NCI-H446 treated with DMSO at 0.1 percent for 48 hours (cell line): ENCODE results near the gene PARS2.
A peak's percentile ranks its signal among the peaks of the same experiment; 100 is the strongest.

Experiments used
- DNase-seq: peaks from one replicate; lab custom pipeline; 2025; lab: John Stamatoyannopoulos, UW

PARS2 gene

GRCh38 chr1:54774820-54775498, 10.6 kb upstream of the PARS2 start:
- DNase-seq = peak; percentile 4

DNA sequence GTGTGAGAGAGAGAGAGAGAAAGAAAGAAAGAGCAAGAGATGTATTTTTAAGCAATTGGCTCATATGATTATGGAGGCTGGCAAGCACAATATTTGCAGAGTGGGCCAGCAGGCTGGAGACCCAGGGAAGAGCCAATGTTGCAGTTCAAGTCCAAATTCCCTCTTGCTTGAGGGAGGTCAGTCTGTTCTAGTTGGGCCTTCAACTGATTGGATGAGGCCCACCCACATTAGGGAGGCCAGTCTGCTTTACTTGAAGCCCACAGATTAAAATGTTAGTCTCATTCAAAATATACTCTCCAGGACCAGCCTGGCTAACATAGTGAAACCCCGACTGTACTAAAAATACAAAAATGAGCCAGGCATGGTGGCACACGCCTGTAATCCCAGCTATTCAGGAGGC, 8.6 kb upstream of the PARS2 start:
- no peak for DNase-seq

GRCh38 chr1:54768093-54768492, 3.8 kb upstream of the PARS2 start:
- DNase-seq = no peak

DNA sequence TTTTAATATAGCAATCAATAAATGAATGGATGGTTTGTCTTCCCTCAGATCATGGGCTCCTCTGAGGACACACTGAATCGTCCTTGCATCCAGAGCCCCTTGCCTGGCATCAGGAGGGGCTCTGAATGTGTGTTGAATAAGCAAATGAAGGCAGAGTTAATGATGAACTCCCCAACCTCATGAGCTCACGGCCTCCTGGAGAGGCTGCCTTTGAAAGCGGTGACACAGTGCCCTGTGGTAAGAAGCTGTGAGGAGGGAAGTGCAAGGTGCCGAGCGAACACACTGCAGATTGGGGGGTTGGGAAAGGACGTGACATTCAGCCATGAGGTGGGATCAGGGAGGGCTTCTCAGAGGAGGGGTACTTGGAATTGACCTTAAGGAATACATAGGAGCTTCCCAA, 3.2 kb upstream of the PARS2 start:
- no peak for DNase-seq

DNA sequence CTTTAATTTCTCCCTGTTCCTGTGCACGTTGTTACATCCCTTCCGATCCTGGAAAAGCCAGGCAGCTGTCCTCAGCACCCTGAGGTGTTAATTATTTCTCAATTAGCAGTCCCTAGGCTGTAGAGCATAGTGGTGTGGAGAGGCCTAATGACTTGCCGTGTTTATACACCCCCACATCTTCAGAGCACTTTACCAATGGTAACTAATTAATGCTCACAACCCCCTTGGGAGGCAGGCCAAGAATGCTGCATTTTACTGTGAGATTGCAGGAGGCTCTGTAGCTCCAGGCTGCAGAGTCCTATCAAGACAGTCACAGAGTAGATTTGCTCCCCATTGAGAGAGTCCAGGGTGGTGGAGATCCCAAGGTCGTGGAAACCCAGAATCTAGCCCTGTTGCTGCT, 2.4 kb upstream of the PARS2 start:
- no peak for DNase-seq

DNA sequence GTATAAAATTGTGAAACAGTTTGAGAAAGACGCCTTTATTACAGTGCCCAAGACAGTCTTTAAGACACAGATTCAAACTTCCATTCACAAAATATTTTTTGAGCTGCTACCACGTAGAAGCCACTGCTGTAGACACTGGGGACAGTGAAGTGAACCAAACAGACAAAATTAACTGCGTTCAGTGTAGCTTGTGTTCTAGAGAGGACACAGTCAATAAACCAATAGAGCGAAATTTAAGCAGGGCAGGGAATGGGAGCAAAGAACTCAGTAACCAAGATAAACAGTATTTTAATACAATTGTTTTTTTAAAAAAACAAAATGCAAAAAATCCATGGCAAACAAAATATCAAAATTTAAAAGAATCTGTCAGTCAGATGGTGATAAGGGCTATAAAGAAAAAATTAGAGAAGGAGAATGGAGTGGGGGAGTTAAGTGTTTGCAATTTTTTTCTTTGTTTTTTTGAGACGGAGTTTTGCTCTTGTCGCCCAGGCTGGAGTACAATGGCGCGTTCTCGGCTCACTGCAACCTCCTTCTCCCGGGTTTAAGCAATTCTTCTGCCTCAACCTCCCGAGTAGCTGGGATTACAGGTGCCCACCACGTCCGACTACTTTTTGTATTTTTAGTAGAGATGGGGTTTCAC, 719 bp upstream of the PARS2 start:
- DNase-seq = no peak

DNA sequence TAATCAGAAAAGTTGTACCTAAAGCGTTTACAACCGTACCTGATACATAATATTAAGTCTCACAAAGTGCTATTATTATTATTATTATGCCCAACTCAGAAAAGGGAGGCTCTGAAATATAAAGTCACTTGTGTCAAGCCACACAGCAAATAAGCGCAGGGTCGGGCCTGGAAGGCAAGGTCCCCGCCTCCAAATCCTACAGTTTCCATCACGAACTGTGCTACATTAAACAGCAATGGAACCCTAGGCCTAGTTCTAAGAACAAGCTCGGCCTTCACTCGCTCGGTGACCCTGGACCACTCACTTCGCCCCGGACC, 549 bp downstream of the PARS2 start:
- no peak for DNase-seq

- DNase-seq = no peak
Measured at GRCh38 chr1:54758678-54759348, 5.5 kb downstream of the PARS2 start.

DNA sequence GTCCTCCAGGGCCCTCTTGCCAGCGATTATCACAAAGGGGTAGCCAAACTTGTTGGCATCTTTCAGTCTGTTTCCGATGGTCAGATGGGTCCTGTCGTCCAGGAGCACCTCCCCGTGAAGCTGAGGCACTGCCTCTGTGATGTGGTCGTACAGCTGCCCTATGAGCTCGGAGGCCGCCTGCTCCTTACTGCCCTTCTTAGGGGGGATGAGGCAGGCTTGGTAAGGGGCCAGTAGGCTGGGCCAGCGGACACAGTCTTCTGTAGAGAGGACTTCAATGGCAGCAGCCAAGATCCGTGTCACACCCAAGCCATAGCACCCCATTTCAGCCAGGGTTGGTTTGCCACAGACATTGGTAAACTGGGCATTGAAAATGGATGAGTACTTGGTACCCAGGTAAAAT, 6.5 kb downstream of the PARS2 start:
- no peak for DNase-seq

GRCh38 chr1:54754486-54755285, 9.6 kb downstream of the PARS2 start:
- DNase-seq = no peak

DNA sequence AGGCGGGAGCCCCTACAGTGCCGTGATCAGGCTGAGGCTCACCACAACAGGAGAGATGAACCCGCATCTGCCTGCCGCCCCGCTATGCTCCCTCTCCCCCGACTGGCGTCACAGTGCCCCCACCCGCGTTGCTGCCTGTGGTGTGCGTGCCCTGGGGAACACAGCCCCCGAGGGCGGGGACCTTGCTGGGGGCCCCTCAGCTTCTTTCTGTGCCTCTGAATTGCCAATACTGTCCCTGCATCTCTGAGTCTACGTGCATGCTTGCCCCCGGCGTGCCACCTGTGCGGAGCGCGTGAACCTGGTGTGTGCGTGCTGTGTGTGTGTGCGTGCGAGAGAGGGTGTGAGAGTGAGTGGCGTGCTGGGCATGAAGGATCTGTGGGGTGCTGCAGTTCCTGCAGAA, 10.3 kb downstream of the PARS2 start:
- DNase-seq = no peak

DNA sequence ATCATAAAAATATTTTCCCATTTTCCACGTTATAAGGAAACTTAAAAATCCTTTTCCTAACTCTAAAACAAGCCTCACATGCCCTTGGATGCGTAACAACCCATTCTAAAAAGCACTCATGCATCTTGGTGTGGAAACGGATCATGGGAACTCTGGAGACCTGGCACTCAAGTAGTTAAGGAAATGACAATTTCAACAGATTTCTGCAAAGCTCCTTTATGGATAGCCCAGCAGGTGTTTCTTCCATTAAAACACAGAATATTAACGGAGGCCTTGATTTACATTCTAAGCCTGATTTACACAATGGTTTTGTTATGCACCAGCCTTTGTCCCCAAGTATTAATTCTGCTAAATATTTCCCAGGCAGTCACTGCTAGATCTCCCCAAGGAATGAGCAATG, 12.9 kb downstream of the PARS2 start:
- no peak for DNase-seq

GRCh38 chr1:54750596-54750995, 13.7 kb downstream of the PARS2 start:
- no peak for DNase-seq

GRCh38 chr1:54748094-54748835, 16.1 kb downstream of the PARS2 start:
- DNase-seq = no peak

DNA sequence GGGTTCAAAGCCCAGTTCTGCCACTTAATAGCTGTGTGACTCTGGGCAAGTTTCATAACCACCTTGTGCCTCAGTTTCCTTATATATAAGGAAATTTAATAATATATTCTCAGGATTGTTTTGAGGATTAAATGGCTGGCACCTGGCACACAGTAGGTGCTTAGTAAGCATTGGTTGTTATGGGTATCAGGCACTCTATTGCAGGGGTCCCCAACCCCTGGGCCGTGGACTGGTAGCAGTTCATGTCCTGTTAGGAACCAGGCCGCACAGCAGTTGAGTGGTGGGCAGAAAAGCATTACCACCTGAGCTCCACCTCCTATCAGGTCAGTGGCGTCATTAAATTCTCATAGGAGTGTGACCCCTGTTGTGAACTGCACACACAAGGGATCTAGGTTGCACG, 18.5 kb downstream of the PARS2 start:
- no peak for DNase-seq

DNA sequence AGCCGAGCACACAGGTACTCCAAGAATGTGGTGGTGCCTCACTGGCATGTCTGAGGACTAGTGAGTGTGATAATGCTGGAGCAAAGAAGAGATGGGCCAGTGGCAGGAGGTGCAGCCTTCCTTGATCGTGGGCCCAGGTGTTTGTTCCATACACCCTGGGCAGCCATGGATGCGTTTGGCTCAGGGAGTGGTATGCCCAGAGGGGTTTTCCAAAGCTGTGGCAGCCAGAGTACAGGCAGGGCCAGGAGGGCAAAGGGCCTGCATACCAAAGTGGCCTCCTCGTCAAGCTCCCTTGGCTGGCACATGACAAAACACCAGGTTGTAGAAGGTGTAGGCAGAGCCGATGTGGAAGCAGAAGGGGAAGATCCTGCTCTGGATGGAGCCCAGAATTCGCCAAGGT, 19.0 kb downstream of the PARS2 start:
- no peak for DNase-seq

DNA sequence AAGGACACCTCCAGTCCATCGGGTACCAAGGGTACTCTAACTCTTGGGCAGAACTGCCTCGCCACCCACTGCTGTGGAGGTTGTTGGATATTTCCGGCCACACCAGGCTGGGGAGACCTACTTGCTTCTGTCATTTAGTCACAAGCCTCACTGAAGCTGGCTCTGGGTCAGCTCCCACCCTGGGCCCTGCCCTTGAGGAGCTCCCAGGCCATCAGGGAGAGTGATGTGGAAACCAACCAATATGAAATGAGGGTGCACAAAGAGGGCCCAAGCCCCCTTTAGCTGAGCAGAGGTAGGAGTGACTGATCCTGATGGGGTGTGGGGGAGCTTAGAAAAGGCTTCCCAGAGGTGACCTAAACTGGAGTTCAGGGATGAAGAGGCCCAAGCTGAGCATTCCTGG, 19.6 kb downstream of the PARS2 start:
- no peak for DNase-seq

DNA sequence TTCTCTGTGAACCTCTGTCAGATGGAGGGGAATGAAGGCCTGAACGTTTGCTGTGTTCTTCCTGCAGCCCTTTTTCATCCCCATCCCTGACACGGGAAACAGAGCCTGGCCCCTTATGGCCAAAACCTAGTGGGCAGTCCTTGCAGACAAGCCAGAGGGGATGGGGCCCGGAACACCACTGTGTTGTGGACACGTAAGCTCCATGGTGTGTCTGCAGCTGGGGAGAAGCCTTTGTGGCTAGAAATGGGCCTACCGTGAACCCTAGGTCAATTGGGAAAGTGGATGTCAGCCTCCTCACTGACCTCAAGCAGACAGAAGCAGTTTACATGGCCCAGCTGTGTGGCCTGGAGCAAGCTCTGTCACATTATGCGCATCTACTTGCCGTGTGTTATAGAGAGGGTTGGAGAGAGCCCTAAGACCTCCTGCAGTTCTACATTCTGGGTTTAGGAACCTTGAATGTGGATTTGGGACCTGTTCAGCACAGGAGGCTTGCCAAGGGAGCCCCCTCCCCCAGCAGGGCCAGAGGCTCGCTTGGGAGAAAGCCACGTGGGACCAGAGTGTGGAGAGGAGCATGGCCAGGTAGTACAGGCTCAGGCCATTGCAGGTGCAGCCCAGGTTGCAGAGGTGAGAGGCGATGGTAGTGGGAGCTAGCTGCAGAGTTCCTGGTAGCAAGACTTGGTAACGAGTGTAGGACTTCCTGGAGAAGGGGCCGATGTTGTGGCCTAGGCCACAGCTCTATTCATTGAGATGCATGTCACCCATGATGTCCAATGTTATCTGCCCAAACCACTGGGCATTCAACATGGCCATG, 20.7 kb downstream of the PARS2 start:
- DNase-seq = no peak

GRCh38 chr1:54742282-54742681, 22.0 kb downstream of the PARS2 start:
- no peak for DNase-seq

DNA sequence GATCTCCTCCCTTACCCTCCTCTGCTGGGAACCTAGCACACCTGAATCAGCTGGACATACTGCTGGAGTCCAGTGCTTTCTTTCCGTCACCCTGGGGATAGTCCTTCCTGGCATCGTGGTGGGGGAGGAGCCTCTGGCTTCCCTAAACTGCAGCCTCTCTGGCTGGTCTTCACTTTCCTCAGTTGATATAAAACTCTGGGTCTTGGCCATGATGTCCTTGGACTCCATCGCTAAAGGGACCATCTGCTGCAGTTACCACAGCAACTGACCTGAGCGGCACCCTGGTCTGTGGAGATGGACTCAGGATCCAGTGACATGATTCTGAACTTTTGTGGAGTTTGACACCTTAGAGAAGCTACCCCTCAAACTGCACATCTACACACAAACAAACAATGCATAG, 22.8 kb downstream of the PARS2 start:
- no peak for DNase-seq

DNA sequence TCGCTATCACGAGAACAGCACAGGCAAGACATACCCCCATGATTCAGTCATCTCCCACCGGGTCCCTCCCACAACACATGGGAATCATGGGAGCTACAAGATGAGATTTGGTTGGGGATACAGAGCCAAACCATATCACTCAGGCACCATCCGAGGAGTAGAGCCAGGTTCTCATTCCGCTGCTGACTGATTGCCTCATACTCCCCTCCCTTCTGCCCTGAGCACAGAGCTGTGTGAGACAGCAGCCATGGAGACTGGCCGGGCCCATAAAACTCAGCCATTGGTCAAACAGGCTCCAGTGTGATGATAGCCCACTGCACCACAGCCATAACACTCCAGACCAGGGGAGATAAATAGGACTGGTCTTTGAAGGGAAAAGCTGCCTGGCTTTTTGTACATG, 26.1 kb downstream of the PARS2 start:
- no peak for DNase-seq
